ENCODE results near the gene CHIT1.

- TF ChIP-seq, protein P1, sequence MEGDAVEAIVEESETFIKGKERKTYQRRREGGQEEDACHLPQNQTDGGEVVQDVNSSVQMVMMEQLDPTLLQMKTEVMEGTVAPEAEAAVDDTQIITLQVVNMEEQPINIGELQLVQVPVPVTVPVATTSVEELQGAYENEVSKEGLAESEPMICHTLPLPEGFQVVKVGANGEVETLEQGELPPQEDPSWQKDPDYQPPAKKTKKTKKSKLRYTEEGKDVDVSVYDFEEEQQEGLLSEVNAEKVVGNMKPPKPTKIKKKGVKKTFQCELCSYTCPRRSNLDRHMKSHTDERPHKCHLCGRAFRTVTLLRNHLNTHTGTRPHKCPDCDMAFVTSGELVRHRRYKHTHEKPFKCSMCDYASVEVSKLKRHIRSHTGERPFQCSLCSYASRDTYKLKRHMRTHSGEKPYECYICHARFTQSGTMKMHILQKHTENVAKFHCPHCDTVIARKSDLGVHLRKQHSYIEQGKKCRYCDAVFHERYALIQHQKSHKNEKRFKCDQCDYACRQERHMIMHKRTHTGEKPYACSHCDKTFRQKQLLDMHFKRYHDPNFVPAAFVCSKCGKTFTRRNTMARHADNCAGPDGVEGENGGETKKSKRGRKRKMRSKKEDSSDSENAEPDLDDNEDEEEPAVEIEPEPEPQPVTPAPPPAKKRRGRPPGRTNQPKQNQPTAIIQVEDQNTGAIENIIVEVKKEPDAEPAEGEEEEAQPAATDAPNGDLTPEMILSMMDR (IDR thresholded peaks at IDR 0.05; ENCODE audit: low read length), result no peak
- TF ChIP-seq EZH2 (optimal IDR thresholded peaks at IDR 0.05; ENCODE audit: low read depth, low read length), result no peak
- no peak for TF ChIP-seq EZH2phosphoT487 (IDR thresholded peaks at IDR 0.05; ENCODE audit: low read length)
These were observed 39.5 kb downstream of the CHIT1 start for GRCh38 chr1:203189951-203190352.

Data from MM.1S (cell line).